K562 (cell line): ENCODE measurements around the gene FIGNL1.

Experiments used
- FOS ChIP-seq: IDR thresholded peaks from 3 replicates; pipeline ENCODE4 v1.6.1; 2011; ENCODE audit not compliant: insufficient read length; ENCODE audit errors: extremely low read depth
- MXI1 ChIP-seq: IDR thresholded peaks from 2 replicates; pipeline ENCODE4 v1.6.1; 2011; ENCODE audit warnings: low read depth, mild to moderate bottlenecking, improper control_type of control experiment, low read length
- TCF7L2 ChIP-seq: fragments of 150-350 bp; IDR thresholded peaks from 2 replicates; pipeline ENCODE4 v1.6.1; 2016; ENCODE audit warnings: low read depth, mild to moderate bottlenecking, low read length, moderate library complexity
- TOE1 ChIP-seq, 2 experiments: fragments of 450-650 bp in 1 of 2; sonication (generic) in 1 of 2; formaldehyde crosslinking in 1 of 2; IDR thresholded peaks; 2 replicates each; pipeline versions ENCODE4 v1.7.1 to v1.8.0; 2016 to 2022; ENCODE audit warnings: borderline replicate concordance in 2 of 2, mild to moderate bottlenecking in 2 of 2, antibody characterized with exemption in 1 of 2, inconsistent platforms in 1 of 2, low read depth in 1 of 2, missing genetic modification reagents in 1 of 2, moderate library complexity in 1 of 2
- ZNF24 ChIP-seq: fragments of 450-650 bp; IDR thresholded peaks from 2 replicates; pipeline ENCODE4 v1.6.1; 2016

- no peak for TF ChIP-seq ZNF24
- no peak for TF ChIP-seq TOE1 (IDR thresholded peaks at IDR 0.05; ENCODE audit: borderline replicate concordance)
- no peak for TF ChIP-seq TOE1 (CRISPR knock-in tag; IDR thresholded peaks at IDR 0.05; ENCODE audit: borderline replicate concordance, low read depth)
- TF ChIP-seq MXI1 = no peak
- no peak for TF ChIP-seq TCF7L2
- no peak for TF ChIP-seq FOS
These were observed 22.3 kb upstream of the FIGNL1 start for GRCh38 chr7:50472427-50472826.
